GM18867 (cell line): Measurements from ENCODE around the gene ARID2.

Experiments used
- ATAC-seq: cut with Tn5 transposase; IDR thresholded peaks from one replicate; pipeline ENCODE4 v1.9.1; 2021; ENCODE audit warnings: mild to moderate bottlenecking, moderate library complexity; ENCODE audit not compliant: unreplicated experiment

ARID2 gene

DNA sequence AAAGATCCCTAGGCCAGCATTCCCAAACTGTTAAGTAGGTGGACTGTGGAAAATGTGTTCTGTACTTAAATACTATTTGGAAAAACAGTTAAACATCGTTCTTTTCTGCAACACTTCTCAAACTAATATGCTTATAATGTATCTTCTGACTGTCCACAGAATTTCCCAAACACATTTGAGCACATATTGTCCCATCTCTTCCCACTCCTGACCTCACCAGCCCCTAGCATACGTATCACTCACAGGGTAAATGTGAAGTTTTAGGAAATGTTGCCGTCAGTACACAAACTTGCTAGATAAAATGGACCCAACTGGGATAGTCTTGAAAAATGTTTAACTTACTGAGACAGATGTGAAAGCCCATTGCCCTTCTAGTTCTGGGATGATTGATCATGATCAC lies 27.7 kb downstream of the ARID2 start:
- ATAC-seq, result no peak

DNA sequence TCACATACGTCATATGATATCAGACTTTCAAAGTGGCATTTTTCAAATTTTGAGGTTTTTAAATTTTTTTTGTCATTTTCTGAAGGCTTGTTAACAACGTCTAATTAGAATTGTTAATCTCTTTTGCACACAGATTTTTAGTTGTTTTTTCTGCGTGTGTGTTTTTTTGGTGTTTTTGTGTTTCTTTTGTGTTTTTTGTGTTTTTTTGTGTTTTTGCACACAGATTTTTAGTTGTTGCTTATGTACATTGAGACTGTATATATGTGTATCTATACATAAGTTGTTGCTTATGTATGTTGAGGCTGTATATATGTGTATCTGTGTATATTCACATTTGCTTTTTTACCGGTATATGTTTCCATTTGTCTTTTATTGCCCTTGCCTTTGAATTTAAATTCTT lies 30.8 kb downstream of the ARID2 start:
- no peak for ATAC-seq

DNA sequence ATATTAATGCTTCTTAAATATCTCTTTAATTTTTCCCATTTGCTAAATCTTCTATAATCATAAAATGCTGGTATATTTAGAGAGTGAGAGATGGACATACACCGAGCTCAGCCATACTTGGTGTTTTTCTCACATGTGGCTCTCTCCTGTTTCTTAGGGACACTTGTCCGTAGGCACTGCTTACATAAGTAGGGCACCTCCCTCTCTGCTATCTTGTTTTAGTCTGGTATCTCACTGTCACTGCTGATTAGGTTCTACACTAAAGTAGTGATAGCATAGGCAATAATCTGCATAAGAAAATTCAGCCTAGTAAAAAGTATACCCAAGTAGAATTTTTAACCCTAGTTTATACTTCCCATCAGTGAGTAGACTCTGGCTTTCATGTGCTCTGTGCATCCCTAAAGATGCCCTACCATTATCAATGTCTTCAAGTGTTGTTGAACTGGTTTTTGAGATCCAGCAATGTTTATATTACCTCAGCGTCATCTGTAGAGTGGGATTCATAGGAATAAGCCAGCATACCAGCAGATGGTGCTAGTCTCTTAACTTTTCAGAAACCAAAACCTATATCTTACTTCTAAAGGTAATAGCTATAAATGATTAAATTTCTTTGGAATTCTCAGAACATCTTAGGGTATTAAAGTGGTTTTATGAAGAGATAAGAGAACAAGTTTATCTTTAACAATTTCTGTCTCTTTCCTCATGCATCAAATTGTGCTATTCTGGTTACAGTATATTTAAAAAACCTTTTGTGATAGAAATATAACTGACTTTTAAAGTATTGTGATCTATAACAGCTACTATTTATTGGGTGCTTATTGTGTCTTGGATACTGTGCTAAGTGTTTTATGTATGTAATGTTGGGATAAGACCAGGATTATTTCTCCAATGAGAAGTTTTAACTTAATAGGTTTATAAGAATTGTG lies 32.9 kb downstream of the ARID2 start:
- ATAC-seq, result no peak

DNA sequence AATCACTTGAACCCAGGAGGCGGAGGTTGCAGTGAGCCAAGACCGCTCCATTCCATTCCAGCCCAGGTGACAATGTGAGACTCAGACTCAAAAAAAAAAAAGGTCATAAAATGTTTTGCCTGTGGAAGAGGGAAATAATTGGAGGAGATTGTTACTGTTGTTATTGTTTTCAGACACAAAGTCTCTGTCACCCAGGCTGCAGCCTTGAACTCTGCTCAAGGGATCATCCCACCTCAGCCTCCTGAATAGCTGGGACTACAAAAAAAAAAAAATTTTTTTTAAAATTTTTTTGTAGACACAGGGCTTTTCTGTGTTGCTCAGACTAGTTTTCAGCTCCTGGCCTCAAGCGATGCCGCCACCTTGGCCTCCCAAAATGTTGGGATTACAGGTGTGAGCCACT lies 33.9 kb downstream of the ARID2 start:
- no peak for ATAC-seq

DNA sequence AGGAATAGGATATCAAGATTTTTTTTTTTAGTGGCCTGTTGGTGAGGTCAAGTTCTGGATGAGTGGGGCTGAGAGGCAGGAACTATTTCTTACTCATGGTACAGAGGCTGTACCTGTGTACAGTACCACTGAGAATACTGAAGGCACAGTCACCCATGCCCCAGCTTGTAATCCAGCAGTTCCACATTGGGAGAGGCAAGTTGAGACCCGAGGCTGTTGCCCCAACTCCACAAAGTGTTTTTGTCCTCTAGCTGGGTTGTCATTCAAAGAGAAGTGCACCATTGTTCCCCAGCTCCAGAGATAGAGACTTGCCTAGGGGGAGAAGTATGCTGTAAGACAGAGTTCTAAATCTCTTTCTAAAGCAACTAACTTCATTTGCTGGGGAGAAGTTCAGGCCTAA lies 38.7 kb downstream of the ARID2 start:
- ATAC-seq, result no peak

DNA sequence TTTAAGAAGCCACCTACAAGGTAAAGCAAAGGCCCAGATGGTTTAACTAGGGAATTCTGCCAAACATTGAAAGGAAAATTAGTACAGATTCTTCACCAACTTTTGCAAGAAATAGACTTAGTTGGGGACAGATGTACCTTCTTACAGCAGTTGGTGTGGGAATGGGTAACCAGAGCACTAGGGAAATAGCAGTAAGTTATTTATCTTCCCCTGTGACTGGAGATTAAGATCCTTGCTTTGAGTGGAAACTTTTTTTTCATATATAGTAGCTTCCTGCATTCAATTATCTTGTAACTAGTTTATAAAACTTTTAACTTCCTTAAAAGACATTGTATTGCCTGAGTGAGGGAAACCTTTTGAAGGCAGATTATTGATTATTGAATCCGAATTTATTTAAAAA lies 44.2 kb downstream of the ARID2 start:
- ATAC-seq, result no peak

DNA sequence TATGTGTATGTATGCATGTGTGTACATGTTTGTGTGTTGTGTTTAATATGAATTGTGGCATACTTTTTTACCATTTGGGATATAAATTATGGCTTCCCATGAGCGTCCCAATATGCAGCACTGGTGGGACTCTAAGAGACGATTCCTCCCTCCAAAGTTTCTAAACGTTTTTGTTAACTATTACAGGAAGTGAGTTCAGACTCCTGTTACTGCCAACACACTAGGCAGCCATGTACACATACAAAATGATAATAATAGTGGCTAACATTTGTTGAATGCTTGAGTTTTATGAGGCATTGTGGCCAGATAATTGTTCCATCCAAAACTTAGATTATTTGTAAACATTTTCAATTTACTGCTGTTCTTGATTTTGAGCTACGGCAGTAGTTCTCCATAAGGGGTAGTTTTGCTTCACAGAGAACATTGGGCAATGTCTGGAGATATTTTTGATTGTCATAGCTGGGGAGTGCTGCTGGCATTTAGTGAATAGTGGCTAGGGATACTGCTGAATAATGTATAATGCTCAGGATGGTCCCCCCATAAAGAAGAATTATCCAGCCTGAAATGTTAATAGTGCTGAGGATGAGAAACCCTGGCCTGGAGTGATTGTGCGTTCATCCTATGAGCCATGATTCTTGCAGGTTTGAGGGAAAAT lies 45.1 kb downstream of the ARID2 start:
- no peak for ATAC-seq

DNA sequence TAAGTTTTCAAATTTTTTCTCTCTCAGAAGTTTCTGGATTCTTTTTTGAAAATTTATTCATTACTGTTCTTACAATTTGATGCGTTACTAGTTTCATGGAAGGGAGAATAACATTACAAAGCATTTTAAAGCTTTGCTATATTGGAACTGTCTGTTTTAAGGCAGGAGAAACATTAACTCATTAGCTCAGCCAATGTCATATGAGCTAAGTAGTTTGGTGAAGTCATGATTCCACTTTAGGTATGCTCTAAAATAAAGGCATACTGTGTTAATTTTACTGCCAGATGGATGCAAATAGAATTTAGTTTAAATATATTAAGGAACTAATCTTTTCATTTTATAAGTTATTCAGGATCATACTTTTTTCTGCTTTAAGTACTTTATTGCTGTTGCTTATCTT lies 46.0 kb downstream of the ARID2 start:
- ATAC-seq, result no peak

DNA sequence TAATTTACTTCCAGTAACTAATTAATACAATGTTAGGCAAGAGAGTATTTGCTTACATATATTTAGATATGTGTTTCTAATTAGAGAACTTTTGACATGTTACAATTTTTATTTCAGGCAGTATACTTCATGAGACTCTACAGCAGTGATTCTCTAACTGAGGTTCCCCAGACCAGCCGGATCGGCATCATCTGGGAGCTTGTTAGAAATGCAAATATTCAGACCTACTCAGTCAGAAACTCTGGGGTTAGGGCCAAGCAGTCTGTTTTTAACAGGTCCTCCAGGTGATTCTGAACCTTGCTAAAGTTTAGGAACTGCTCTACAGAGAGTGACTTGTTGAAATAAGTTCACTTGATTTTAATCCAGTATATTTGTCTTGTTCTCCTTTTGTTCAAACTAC lies 46.5 kb downstream of the ARID2 start:
- no peak for ATAC-seq

DNA sequence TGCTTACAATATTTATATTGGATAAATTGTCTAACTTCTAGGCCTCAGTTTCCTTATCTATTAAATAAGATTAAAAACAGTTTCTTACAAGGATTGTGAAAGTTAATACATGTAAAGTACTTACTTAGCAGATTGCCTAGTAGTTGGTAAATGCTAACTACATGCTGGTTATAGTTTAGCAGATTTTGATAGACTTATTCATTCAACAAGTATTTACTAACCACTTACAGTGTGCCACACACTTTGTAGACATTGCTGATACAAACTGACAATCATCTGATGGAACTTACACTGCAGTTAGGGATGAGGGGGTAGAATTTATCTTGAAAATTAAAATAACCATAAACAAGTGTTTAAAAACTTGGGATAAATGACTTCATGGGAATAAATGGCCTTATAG lies 50.4 kb downstream of the ARID2 start:
- ATAC-seq, result no peak

DNA sequence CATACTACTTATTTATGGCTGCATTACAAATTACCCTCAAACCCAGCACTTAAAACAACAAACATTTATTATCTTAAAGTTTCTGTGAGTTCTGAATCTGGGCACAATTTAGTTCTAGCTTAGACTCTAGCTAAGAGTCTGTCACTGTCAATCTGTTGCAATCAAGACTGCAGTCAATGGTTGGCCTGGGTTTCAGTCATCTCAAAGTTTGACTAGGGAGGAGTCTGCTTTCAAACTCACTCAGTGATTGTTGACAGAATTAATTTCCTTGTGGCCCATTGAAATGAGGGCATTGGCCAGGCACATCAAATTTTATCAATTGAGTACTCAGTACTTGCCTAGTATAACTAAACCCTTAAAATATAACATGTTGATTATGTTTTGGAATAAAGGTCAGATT lies 51.6 kb downstream of the ARID2 start:
- ATAC-seq, result no peak

DNA sequence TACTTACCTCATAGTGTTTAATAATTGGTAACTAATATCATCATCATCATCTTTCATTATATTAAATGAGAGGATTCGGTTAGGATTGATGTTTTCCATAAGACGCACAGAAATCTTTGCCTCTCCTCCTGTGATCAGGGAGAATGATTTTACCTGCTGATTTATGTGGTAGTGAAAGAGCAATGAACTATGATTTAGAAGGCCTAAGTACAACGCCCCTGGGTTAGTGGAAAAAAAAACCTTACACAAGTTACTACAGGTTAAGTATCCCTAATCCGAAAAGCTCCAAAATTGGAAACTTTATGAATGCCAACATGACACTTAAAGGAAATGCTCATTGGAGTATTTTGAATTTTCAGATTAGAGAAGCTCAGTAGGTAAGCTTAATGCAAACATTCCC lies 55.8 kb downstream of the ARID2 start:
- ATAC-seq, result no peak

DNA sequence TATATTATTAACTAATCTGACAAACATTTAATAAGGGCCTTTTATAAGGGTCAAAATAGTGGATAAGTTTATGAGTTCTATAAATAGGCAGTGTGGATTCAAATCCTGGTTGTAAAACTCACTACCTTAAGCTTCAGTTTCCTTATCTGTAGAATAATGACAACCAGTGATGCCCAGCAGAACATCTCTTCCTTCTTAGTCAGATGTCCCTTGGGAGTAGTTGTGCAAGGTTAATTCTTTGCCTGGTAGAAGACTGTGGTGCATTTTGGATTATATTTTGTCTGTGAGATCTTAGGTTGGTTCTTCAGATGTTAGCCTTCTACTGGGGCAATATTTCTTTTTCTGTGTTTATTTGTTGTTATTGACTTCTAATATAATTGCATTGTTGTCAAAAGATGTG lies 59.5 kb downstream of the ARID2 start:
- ATAC-seq, result no peak

DNA sequence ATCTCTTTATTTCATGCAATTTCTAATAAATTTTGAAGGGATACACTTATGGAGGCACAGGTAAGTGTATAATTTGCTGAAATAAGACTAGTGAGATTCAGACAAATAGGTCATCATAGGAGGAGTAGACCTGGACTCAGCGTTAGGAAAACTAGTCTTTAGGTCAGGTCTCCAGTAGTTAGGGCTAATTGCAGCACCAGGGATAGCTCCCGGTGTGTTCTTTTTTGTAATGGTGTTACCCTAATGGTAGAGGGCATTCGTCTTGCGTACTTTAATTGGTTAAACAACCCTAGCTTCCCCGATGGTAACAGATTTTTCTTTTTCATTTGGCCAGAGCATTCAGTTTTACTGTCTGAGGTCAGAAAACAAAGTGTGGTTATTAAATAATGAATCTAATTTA lies 64.9 kb downstream of the ARID2 start:
- no peak for ATAC-seq

DNA sequence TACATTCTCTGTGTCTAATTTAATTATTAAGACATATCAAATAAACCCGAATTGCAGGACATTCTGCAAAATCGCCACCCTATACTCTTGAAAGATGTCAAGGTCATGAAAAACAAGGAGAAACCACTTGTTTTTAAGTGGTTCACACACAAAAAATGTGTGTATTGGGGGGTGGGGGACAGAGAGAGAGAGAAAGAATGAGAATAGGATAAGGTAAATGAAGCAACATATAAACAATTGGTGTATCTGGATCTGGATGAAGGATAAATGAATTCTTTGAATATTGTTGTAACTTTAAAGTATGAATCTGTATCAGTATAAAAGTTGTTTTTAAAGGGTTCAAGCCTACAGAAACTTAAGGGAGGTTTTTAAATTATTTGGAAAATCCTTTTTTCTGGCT lies 72.1 kb downstream of the ARID2 start:
- no peak for ATAC-seq

DNA sequence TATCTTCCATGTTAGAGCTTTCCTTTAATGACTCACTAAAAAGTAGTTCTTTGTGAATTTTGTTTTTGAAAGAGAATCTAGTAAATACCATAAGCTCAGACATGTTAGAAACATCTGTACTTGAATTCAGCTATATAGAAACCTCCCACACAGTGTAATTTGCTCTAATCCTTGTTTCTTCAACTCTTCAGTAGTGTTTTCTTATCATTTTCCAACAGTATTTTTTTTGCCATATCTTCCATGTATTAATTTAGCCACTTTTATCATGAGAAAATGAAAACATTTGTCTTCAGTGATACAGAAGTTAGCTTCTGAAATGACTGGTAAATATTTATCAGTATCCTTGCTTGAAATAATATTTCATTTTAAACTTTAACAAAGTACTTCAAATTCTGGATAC lies 73.6 kb downstream of the ARID2 start:
- ATAC-seq, result no peak

DNA sequence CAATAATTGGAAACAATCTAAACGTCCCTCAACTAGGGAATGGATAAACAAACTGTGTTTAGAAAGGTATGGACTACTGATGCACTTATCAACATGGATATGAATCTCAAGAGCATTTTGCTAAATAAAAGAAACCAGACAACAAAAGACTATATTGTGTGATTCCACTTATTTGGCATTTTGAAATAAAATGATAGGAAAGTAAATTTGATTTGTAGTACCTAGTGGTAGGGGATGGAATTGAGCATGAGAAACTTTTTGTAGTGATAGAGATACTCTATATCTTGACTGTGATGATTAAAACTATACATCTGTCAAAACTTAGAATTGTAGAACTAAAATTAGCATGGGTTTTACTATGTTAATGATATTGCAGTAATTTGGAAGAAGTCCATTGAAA lies 87.1 kb downstream of the ARID2 start:
- ATAC-seq, result no peak

DNA sequence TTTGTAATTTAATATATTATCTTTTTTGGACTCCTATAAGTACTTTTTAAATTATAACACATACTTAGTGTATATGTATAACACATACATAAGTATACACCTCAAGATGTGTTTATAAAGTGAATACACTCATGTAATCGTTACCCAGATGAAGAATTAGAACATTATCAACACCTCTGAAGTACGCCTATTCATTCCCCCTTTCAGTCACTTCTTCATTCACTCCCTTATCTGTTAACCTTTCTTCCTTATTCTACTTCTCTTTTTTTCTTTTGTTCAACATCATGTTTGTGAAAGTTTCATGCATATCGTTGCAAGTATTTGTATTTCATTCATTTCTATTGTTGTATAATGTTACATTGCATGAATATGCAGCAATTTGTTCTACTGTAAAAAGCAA lies 98.5 kb downstream of the ARID2 start:
- no peak for ATAC-seq

DNA sequence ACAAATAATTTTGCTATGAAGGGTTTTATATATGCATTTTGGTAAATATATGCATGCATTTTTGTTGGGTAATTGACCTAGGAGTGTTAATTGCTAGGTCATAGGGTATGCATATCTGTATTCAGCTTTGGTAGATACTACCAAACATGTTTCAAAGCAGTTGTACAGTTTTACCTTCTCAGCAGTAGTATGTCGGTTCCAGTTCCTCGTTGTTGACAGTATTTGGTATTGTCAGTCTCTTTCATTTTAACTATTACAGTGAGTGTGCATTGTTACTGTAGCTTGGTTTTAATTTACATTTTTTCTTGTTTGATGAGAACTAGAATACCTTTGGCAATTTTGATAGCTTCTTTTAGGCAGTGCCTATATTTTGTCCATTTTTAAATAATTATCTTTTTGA lies 98.9 kb downstream of the ARID2 start:
- peak; percentile 70 for ATAC-seq

DNA sequence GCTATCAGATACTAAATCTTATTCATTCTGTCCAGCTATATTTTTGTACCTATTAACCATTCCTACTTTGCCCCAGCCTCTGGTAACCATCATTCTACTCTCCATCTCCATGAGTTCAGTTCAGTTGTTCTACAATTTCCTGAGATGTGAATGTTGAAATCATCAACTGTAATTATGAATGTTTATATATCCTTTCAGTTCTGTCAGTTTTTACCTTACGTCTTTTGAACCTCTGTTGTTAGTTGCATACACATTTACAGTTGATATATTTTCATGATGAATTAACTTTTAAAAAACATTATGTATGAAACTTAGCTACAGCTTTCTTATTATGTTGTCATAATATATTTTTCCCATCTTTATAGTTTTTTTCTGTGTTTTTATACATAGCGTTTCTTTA lies 102.1 kb downstream of the ARID2 start:
- ATAC-seq, result no peak

DNA sequence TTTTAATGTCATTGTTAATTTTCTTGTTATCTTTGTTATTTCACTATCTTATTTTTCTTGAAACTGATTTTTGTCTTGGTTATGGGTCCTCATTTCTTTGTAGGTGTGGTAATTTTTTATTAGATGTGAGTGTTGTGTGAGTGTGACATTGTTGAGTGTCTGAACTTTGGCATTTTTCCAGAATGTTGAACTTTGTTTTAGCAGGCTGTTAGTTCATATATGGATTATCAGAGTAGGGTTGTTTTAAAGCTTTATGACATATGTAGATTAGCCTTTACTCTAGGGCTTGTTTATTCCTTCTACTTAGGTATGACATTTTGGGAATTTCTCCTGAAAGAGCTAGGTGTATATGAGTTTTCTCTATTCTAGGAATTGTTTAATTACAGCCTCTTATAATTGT lies 103.9 kb downstream of the ARID2 start:
- no peak for ATAC-seq

DNA sequence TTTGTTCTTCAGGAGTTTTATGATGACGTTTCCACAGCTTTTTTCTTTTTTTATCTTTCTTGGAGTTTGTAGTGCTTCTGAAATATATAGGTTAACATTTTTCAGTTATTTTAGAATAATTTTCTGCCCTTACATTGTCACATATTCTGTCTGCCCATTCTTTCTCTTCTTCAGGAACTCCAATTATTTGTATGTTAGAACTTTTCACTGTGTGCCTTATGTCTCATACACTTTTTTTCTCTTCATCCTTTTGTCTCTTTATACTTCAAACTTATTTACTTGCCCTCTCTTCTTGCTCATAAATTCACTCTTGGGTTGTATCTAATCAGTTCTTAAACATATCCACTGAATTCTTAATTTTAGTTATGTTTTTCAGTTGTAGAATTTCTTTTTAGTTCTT lies 105.3 kb downstream of the ARID2 start:
- no peak for ATAC-seq

DNA sequence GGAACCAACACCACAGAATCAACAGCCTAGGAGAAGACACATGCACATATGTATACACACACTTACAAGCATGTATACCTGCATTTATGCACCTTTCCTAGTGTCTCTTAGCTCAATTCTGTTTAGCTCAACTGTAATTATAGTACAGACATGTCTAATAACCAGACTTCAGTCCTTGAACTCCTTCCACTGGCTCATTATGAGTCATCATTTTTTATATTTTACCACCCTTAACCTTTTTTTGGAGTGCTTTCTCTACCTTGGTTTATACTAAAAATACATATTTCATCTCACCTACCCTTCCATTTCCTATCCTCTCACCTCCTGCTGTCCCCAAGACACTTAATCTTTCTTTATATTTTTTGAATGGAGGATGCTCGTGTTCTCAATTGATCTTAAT lies 110.4 kb downstream of the ARID2 start:
- no peak for ATAC-seq
